ENCODE data around the gene BCL2L2.

BCL2L2 gene

DNA sequence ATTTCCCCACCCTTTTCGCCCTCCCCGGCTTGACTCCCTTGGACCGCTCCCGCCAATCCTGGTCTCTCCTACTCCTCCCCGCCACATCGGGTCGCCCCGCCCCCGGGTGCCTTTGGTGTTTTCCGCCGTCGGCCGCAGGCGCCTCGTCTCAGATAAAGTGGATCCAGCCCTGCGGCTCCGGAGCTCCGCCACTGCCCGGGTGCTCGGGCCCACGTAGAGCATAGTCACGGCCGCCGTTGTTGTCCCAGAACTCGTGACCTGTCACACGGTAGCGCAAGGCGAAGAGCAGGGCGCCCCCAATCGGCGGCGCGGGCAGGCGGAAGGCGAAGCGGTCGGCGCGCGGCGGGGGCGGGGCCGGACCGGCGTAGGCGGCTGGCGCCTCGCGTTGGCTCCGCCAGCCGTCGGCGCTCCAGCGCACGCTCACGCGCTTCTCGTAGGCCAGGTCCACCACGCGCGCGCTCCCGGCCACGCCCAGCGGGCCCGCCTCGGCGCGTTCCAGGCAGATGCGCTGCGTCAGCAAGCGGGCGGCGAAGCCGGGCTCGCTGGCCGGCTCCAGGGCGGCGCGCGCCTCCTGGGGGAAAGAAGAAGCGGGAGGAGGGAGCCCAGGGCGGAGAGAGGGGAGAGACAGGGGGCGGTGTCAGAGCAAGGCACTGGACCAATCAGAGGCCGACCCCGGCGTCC, 5.2 kb upstream of the BCL2L2 start:
- TF ChIP-seq, protein P1, sequence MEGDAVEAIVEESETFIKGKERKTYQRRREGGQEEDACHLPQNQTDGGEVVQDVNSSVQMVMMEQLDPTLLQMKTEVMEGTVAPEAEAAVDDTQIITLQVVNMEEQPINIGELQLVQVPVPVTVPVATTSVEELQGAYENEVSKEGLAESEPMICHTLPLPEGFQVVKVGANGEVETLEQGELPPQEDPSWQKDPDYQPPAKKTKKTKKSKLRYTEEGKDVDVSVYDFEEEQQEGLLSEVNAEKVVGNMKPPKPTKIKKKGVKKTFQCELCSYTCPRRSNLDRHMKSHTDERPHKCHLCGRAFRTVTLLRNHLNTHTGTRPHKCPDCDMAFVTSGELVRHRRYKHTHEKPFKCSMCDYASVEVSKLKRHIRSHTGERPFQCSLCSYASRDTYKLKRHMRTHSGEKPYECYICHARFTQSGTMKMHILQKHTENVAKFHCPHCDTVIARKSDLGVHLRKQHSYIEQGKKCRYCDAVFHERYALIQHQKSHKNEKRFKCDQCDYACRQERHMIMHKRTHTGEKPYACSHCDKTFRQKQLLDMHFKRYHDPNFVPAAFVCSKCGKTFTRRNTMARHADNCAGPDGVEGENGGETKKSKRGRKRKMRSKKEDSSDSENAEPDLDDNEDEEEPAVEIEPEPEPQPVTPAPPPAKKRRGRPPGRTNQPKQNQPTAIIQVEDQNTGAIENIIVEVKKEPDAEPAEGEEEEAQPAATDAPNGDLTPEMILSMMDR (IDR thresholded peaks at IDR 0.05; ENCODE audit: low read depth, low read length, missing control alignments): peak; percentile 53
- H3K4me3 ChIP-seq (ENCODE audit: low read depth, low read length): peak overlapping the region; percentile 82
- DNase-seq (ENCODE audit: low read depth): peak; percentile 91

DNA sequence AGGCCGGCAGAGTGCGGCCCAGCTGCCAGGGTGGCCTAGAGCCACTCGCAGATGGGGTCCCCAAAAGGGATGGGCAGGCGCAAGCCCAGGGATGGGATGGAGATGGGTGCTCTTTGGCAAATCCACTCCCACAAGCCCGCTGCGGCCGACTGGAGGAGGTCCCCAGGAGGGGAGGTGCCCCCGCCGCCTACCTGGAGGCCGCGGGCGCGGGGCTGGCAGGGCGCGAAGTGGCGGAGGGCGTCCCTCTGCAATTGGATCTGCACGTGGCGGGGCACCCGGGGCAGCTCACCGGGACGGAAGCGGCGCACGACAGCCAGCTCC, 4.7 kb upstream of the BCL2L2 start:
- H3K4me3 ChIP-seq (ENCODE audit: low read depth, low read length): peak overlapping the region; percentile 78
- TF ChIP-seq, protein P1 (IDR thresholded peaks at IDR 0.05; ENCODE audit: low read depth, low read length, missing control alignments): no peak
- no peak for DNase-seq (ENCODE audit: low read depth)

DNA sequence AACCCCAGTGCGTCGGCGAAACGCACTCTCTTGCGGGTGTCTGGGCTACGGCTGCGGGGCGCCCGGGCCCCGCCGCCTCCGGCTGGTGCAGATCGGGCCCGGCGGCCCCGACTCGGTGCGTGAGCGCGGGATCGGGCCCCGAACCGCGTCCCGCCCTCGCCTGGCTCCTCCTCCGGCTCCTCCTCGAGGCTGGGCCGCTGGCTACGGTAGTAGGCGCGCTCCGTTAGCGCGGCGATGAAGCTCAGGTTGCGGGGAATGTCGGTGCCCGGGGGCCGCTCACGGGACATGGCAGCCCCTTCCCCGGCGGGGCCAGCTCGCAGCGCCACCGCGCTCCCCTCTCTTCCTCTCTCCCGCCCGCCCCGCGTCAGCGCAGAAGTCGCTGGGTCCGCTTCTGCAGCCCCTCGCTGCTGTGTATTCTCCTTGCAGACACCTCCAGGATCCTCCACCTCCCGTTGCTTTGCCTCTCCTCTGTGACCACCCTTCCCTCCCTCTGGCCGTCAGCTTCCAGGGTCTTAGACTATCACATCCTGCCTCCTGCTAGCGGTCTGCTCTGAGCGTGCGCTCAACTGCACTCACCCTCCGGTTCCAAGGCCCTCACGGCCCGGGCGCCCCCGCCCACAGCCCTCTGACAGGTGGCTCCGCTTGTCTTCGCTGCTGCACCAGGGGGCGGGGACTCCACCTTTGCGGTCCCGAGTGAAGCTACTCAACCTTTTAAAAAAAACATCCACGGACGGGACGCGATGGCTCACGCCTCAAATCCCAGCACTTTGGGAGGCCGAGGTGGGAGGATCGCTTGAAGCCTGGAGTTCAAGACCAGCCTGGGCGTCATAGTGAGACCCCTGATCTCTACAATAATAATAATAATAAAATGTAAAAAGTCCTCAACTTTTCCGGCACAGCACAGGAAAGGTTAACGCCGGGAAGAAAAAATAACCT, 4.1 kb upstream of the BCL2L2 start, which contains the start of gene PPP1R3E:
TSS of gene PPP1R3E (minus strand) at position 570 of the 936 bp plus-strand sequence. CDS start at position 287, 283 bp downstream.
- peak within 1 kb of the TSS; percentile 78 for H3K4me3 ChIP-seq (ENCODE audit: low read depth, low read length)
- TF ChIP-seq, protein P1 (IDR thresholded peaks at IDR 0.05; ENCODE audit: low read depth, low read length, missing control alignments): no peak
- DNase-seq (ENCODE audit: low read depth): peak; percentile 78

DNA sequence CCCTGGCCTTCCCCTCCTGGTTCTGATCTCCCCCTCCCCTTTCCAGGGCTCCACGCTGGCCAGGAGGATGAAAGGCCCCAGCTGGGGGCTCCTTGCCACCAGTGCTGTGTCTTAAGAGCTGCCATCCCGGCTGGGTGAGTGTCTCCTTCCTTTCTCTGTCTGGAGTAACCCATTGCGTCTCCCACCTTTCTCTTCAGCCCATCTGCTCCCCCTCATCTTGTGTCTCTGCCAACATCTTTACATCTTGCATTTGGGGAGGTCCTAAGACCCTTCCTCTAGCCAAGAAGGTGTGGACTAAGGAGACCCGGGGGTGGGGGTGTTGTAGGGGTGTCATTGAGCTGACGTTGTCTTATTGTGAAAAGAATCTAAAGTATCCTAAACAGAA, 505 bp downstream of the BCL2L2 start:
- TF ChIP-seq, protein P1 (IDR thresholded peaks at IDR 0.05; ENCODE audit: low read depth, low read length, missing control alignments): no peak
- H3K4me3 ChIP-seq (ENCODE audit: low read depth, low read length): peak overlapping the region; percentile 87

DNA sequence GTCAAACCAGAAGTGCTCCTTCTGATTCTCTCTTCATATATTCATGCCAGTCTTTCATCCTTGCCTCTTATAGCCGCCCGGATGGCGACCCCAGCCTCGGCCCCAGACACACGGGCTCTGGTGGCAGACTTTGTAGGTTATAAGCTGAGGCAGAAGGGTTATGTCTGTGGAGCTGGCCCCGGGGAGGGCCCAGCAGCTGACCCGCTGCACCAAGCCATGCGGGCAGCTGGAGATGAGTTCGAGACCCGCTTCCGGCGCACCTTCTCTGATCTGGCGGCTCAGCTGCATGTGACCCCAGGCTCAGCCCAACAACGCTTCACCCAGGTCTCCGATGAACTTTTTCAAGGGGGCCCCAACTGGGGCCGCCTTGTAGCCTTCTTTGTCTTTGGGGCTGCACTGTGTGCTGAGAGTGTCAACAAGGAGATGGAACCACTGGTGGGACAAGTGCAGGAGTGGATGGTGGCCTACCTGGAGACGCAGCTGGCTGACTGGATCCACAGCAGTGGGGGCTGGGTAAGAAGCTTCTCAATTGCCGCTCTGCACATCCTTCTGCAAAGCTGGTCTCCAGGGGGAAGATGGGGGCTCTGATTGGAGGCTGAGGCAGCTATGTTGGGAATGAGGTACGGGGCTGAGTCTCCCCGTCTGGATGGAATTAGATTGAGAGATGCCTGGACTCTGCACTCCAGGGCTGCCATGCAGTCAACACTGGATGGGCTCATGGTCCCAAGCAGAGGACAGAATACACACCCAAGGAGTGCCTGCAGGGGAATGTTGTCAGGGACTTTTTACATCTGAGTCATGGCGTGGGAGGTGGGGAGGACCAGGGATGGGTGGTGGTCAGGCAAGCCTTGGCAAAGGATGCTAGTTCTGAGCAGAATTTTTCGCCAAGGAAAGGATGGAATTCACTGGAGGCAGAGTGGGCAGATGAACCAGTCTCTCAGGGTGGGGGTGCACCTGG, 1.3 kb downstream of the BCL2L2 start:
- peak overlapping the region; percentile 87 for H3K4me3 ChIP-seq (ENCODE audit: low read depth, low read length)
- TF ChIP-seq, protein P1 (IDR thresholded peaks at IDR 0.05; ENCODE audit: low read depth, low read length, missing control alignments): no peak
- DNase-seq (ENCODE audit: low read depth): no peak

More for the DNA sequence above, 505 bp downstream of the BCL2L2 start:
- no peak for DNase-seq (ENCODE audit: low read depth)

DNA sequence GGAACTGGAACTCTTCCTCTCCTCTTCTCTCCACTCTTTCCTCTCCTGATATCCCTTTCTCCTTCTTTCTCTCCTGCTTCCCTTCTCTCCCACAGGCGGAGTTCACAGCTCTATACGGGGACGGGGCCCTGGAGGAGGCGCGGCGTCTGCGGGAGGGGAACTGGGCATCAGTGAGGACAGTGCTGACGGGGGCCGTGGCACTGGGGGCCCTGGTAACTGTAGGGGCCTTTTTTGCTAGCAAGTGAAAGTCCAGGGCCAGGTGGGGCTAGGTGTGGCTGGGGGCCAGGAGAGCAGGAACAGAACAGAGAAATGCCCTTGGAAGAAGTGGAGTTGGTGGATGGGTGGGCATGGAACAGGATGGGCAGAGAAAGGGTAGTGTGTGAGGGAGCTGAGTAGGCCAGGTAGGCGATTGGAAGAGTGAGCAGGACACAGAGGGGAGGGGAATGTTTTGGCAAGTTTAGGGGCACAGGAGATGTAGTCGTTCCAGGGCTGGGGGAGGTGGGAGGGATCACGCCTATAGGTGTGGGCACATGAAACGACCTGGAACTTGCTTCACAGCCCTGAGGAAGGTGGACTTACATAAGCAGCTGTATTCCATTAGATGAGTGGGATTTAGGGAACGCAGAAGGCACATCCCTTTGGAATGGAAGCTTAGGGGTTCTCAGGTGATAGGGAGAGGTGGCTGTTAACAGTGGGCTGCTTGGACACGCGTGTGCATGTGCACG, 2.2 kb downstream of the BCL2L2 start:
- TF ChIP-seq, protein P1 (IDR thresholded peaks at IDR 0.05; ENCODE audit: low read depth, low read length, missing control alignments): no peak
- no peak overlapping the region for H3K4me3 ChIP-seq (ENCODE audit: low read depth, low read length)
- DNase-seq (ENCODE audit: low read depth): no peak

All from GM12864 (cell line).